GM04503 (cell line): ENCODE data around the gene DOHH.
"Not testable (repeated sequence)": the region's sequence is repeated elsewhere in the genome, so short reads cannot be mapped to it uniquely, and the experiment has no call there.

Experiments
- DNase-seq: peaks from one replicate; pipeline ENCODE4 v3.0.0-alpha.2; 2012; ENCODE audit warnings: low read depth

The DOHH gene

DNA sequence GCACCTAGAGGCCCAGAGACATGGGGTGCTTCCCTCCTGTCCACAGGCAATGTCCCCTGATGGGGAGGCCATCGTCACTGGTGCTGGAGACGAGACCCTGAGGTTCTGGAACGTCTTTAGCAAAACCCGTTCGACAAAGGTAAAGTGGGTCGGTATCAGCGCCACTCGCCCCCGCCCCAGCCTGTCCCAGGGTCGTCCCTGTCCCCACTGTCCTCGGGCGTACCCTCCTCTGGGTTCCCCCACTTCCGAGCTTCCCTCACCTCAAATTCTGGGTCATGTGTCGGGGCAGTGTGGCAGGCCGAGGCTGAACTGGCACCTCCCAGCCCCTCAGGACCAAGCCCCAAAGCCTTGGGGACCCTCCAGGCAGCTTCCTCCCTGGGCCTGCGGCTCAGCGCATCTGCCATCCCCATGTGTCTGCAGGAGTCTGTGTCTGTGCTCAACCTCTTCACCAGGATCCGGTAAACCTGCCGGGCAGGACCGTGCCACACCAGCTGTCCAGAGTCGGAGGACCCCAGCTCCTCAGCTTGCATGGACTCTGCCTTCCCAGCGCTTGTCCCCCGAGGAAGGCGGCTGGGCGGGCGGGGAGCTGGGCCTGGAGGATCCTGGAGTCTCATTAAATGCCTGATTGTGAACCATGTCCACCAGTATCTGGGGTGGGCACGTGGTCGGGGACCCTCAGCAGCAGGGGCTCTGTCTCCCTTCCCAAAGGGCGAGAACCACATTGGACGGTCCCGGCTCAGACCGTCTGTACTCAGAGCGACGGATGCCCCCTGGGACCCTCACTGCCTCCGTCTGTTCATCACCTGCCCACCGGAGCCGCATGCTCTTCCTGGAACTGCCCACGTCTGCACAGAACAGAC lies 34.1 kb upstream of the DOHH start:
- DNase-seq, result no peak

DNA sequence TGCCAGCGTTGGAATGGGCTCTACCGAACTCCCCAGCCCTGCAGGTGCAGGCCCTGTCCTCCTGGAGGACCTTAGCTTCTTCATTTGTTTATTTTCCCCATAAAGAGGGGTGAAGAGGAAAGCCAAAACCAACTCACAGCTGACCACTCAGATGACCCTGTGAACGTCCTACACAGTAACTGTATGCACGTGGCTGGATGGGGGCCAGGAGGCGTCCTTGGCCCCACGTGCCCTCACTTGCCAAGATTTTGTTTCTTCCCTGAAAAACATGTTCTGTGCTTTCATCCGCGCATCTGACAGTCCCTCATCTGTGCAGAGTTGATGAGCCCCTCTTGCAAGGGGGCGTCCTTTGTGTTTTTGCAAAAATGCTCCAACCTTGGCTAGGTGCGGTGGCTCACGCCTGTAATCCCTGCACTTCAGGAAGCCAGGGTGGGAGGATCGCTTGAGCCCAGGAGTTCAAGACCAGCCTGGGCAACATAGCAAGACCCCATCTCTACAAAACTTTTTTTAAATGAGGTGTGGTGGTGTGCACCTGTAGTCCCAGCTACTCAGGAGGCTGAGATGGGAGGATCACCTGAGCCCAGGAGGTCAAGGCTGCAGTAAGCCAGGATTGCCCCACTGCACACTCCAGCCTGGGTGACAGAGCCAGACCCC lies 33.2 kb upstream of the DOHH start:
- no peak for DNase-seq

DNA sequence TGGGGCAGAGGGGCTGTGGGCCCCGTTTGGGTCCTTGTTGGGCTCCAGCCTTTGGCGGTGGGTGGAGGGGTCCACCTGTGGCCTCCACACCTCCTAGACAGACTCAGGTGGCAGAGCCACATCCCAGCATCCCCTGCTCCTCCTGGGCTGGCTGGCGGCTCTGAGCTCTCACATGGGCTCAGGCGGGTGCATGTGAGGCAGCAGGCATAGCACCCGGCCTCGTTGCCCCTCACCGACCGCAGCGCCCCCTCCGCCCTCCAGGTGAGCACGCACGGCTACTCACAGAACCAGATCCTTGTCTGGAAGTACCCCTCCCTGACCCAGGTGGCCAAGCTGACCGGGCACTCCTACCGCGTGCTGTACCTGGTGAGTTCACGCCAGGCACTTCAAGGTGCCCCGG lies 32.6 kb upstream of the DOHH start:
- DNase-seq, result no peak

DNA sequence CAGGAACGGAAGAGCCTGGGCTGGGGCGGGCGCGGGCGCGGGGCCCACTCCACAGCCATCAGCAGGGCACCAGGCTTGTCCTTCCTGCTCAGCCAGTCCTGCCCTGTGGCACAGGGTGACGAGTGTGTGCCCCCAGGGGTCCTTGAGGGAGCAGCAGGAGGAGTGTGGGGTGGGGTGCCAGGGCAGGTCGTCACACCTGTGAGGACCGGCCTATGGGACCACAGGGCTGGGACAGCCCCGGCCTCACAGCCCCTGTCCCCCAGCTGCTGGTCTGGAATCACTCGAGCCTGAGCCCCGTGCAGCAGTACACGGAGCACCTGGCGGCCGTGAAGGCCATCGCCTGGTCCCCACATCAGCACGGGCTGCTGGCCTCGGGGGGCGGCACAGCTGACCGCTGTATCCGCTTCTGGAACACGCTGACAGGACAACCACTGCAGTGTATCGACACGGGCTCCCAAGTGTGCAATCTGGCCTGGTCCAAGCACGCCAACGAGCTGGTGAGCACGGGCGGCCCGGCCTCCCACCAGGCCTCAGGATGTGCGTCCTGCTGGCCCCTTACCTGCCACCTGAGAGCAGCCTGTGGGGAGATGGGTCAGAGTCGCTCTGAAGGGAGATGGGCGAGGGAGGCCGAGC lies 31.8 kb upstream of the DOHH start:
- no peak for DNase-seq

DNA sequence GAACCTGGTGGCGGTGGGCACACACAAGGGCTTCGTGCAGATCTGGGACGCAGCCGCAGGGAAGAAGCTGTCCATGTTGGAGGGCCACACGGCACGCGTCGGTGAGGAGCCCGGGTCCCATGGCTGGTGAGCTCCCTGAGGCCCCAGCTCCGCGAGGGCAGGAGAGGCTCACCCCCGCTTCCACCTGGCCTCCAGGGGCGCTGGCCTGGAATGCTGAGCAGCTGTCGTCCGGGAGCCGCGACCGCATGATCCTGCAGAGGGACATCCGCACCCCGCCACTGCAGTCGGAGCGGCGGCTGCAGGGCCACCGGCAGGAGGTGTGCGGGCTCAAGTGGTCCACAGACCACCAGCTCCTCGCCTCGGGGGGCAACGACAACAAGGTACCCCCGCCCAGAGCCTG lies 31.2 kb upstream of the DOHH start:
- no peak for DNase-seq

DNA sequence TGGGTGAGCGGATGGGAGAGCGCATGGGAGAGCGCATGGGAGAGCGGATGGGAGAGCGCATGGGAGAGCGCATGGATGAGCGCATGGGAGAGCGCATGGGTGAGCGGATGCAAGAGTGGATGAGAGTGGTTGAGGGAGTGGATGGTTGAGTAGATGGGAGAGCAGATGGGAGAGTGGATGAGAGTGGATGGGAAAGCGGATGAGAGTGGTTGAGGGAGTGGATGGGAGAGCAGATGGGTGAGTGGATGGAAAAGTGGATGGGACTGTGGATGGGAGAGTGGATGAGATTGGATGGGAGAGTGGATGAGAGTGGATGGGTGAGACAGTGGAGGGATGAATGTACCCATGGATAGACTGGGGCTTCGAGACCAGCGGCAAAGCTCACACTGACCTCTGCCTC lies 29.9 kb upstream of the DOHH start:
- no peak for DNase-seq

DNA sequence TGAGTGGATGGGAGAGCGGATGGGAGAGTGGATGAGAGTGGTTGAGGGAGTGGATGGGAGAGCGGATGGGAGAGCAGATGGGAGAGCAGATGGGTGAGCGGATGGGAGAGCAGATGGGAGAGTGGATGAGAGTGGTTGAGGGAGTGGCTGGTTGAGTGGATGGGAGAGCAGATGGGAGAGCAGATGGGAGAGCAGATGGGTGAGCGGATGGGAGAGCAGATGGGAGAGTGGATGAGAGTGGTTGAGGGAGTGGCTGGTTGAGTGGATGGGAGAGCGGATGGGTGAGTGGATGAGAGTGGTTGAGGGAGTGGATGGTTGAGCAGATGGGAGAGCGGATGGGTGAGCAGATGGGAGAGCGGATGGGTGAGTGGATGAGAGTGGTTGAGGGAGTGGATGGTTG lies 28.8 kb upstream of the DOHH start:
- DNase-seq, result not testable (repeated sequence)

DNA sequence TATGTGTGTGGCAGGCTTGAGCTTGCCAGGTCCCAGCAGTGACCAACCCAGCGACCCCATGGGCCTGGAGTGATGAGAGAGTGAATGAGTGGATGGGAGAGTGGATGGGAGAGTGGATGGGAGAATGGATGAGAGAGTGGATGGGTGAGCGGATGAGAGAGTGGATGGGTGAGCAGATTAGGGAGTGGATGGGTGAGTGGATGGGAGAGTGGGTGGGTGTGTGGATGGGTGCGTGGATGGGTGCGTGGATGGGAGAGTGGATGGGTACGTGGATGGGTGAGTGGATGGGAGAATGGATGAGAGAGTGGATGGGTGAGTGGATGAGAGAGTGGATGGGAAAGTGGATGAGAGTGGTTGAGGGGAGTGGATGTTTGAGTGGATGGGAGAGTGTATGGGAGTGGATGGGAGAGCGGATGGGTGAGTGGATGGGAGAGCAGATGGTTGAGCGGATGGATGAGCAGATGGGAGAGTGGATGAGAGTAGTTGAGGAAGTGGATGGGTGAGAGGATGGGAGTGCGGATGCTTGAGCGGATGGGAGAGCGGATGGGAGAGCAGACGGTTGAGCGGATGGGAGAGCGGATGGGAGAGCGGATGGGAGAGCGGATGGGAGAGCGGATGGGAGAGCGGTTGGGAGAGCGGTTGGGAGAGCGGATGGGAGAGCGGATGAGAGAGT lies 28.2 kb upstream of the DOHH start:
- no peak for DNase-seq

DNA sequence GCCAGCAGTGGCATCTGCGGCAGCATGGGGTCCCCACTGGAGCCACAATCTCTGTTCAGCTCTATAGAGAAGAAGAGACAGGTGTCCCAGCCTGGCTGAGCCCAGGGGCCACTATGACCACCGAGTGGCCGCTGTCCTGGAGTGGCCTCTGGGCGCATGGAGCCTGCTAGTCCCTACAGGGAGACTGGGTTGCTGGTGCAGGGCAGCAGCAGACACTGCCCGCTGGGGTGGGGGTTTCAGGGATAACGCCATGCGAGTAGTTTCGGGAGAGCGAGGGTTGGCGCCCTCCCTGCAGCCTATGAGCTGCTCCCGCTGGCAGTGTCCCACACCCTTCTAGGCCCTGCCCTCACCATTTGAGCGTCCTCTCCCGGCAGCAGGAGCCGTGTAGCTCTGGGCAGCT lies 27.6 kb upstream of the DOHH start:
- DNase-seq, result no peak

DNA sequence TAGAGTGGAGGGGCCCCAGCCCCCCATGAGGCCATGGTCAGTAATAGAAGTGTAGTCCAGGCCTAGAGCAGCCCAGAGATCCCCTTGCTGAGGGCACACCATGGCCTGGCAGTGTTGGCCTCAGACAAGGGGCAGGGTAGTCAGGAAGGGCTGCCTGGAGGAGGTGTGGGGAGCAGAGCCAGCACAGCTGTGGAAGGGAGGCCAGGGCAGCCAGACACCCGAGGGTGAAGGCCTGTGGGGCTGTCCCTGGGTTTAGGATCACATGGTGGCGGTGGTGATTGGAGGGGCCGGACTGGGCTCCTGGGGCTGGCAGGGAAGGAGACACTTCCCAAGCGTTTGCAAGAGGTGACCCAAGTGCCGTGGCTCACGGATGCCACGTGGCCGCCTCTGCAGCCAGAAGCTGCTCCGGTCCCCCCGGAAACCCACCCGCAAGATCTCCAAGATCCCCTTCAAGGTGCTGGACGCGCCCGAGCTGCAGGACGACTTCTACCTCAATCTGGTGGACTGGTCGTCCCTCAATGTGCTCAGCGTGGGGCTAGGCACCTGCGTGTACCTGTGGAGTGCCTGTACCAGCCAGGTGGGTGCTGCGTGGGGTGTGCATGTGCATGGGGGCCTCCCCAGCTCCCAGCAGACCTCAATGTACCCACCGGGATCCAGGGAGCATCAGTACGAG lies 26.9 kb upstream of the DOHH start:
- no peak for DNase-seq

DNA sequence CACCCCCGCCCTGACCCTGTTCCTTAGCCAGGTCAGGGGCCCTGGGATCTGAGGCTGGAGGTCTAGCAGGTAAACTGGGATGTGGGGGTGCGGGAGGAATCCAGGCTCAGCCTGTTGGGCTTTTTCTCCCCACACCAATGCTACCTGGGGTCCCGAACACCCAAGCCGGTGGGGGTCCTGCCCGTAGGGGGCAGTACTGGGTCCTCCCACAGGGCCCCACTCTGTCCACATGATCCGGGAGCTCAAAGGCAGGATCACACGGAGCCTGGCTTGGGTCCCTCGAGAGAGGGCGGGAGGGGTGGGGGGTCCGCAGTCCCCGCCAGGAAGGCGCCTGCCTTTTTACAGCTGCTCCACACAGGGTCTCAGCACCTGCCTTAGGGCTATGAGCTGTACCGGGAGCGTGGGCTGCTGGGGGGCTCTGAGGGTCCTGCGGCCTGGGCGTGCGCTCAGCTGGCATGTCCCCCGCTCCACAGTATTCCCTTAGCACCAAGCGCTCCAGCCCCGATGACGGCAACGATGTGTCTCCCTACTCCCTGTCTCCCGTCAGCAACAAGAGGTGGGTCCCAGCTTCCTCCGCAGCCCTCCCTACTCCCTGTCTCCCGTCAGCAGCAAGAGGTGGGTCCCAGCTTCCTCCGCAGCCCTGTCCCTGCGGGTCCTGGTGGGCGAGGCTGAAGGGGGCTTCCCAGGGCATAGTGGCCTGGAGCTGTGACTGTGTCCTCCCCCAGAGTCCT lies 26.2 kb upstream of the DOHH start:
- no peak for DNase-seq

DNA sequence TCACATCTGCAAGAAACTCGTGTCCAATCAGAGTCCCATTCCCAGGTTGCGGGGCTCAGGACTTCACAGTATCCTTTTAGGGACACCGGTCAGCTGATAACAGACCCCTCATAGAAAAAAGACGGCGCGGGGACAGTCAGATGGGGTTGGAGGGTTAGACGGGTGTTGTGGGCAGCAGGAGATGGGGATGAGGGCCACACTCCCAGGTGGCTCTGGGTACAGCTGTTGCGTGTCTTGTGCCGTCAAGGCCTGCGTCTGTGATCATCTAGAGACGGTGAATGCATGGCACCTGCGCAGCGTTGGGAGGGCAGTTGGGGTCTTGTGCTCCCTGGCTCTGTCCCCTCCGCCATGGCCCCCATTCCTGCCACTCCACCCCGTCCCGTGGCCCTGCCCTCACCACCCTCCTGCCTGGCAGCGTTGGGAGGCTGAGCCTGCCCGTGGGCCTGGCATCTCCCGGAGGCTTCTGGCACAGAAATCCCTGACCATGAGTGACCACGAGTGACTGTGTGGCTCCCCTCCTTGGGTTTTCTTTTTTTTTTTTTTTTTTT lies 24.5 kb upstream of the DOHH start:
- no peak for DNase-seq

DNA sequence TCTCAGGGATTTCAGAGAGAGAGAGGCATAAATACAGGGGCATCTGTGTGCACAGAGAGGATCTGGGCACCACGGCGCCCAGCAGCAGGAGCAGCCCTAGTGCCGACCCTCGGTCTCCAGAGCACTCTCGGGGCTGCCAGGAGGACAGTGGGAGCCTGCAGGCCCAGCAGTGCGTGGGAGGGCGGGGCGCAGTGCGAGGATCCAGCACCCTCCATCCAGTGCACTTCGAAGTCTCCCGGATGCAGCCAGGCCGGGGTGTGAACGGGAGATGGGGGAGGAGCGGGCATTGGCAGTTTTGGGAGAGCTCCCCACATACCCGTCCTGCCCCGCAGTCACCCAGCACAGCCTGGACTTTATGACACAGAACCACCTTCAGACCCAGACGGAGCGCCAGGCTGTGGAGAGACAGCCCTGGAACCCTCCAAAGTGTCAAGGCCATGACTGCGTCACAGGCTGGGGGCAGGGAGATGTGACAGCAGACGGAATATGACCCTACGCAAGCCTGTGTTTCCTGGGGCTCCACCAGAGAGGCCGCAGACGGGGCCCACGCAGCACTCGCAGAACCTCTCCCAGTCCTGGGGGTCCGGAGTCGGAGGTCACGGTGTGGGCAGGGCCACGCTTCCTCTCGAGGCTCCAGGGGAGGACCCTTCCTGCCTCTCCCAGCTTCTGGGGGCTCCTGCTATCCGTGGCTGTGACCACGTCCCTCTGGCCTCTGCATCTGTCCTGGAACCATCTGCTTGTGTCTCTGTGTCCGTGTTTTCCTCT lies 23.8 kb upstream of the DOHH start:
- no peak for DNase-seq

DNA sequence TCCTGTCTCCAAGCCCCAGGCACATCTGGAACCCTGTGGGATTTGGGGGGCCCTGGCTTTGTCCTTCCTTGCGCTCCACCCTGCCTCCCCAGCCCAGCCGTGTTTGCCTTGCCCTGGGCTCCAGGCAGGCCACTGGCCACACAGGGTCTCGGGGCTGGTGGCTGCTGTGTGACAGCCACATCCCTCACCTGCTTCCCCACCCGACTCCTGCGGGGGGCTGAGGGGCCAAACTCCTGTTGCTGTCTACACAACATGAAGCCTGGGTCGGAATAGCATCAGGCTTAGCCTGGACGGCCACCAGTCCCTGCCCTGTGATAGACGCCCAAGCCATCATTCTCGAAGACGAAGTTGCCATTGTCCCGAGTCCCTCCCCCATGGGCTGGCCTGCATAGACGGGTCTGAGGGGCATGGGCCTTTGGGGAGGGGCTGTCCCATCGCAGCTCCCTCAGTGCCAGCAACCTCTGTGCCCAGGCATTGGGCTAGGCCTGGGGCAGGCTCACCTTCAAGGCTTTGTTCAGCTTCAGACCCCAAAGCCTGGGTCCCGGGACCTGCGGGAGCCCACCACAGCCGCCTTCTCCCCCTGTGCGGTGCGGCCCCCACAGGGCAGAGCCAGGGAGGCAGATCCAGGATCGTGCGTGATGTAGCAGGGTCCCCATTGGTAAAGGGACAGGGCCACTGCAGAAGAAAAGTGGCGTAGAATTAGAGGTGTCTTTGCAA lies 23.0 kb upstream of the DOHH start:
- DNase-seq, result no peak

DNA sequence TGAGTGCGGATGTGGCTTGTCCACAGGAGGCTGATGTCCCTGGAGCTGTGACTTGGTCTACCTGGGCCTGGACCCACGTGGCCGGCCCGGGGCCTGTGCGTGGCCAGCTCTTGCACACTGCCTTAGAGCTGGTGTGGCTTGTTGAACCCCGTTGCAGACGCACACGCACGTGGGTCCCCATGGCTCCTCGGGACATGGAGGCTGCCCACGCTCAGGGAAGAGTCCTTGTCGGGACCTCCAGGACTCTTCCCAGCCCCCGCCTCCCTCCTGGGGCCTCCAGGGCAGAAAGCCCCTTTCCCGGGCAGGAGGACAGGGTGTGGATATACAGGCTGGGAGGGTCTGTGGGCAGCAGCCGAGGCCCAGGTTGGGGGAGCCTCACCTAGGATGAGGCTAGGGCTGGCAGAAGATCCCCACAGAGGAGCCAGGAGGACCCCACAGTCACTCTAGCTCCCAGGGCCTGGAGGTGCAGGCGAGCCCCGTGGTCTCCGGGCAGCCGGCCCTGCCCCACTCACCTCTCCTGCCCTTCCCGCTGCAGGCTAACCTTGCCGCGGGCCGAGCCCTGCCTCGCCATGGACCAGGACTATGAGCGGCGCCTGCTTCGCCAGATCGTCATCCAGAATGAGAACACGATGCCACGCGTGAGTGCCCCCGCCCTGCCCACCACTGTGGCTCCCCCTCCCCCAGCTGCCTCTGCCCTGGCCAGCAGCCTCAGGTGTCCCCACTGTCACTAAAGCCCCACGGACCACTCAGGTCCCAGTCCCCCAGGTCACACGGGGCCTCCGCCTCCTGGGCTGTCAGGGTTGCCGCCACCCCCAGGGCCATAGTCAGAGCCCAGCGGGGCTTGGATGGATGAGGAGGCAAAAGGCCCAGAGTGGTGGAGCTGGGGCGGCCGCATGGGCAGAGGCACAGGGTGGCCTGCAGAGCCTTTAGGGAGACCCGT lies 22.2 kb upstream of the DOHH start:
- no peak for DNase-seq

DNA sequence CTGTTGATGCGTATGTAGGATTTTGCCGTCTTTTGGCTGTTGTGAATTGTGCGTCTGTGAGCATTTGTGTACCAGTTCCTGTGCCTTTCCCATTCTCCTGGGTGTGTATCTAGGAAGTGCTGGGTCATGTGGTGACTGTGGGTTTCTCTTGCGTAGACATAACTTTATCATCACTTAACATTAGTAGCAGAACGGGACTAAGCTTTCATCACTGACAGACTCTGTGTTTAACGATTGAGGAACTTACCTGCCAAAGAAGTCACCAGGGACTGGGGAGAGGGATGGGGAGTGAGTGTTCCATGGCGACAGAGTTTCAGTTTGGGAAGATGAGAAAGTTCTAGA lies 20.6 kb upstream of the DOHH start:
- no peak for DNase-seq

DNA sequence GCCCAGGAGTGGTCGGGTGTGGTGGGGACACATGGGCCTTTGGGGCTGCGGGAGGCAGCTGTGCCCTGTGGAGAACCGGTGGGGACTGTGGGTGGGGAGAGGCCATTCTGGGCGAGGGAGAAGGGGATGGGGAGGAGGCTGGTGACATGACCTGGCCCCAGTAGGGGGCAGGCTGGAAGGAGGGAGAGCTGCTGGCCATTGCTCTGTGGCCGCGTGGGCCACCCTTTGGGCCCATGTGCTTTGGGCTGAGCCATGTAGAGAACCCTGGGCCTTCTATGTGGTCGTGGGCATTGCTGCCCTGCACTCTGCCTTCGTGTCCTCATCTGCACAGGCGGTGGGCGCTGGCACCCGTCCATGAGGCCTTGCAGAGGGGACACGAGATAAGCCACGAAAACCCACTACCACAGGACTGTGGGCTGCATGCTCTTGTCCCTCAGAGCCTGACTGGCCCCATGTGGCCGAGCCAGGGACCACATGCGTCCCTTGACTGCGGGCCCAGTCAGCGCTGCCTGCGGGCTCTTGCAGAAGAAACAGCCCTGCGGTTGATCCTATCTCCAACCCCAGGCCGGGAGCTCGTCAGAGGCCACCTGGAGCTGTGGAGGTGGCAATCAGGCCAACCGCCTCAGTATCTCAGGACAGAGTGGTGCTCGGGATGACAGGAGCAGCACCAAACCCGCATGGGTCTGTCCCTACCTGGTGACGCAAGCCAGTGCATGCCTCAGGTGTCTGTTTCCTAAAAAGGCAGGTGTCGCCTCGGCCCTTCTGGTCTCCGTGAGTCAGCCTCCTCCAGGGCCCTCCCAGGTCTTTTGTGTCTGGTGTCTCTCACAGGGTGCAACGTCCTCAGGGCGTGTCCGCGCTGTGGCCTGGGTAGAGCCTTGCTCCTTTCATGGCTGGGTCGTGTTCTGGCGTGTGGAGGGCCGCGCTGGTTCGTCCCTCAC lies 20.0 kb upstream of the DOHH start:
- no peak for DNase-seq

DNA sequence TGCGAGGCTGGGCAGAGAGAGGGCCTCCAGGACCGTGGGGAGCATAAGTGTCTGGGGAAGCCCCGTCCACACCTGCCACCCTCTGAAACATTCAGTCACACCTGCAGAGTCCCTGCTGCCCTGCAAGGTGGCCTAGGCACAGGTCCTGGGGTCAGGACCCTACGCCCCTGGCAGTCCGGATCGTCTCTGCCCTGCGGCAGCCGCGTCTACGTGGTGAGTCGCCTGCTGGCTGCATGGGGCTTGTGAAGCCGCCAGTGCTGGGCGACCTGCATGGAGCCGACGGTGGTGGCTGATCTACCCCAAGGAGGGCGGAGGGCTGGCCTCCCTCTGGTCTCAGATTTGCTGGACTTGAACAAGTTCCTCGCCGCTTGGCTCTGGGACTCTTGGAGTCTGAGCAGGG lies 18.7 kb upstream of the DOHH start:
- no peak for DNase-seq
